ENCODE results near the gene MAPKAPK3. TPM values are rescaled to one million over a fixed set of nuclear protein-coding genes. Genes with fewer than 3 reads are reported as not detected.

Gene MAPKAPK3
- total RNA-seq: 10 to 100 TPM; 21.3 to 37.8 (median 26.9) TPM

DNA sequence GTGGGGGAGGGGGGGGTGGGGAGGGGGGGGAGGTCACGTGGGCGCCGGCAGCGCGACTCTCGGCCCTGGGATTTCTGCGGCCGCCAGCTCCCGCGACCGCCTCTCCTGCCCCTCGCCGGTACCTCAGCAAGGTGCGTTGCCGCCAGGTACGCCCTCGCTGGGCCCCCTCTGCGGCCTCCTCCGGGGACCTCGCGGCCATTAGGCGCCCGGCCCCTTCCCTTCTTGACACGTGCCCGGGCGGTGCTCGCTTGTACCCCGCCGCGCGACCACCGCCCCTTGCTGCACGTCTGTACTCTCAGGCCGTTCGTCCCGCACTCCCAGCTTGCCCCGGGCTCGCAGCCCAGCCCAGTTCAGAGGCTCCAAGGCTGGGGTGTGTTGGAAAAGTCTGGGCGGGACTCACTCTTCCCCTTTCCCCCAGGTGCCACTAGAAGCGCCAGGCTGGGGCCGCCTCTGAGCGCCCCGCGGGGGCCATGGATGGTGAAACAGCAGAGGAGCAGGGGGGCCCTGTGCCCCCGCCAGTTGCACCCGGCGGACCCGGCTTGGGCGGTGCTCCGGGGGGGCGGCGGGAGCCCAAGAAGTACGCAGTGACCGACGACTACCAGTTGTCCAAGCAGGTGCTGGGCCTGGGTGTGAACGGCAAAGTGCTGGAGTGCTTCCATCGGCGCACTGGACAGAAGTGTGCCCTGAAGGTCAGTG, at the start of gene MAPKAPK3:
Gene MAPKAPK3, plus strand, starts transcription at position 56 of the 696 bp plus-strand sequence. Its CDS starts 415 bp downstream, at position 471.
- WGBS, 2 donors (ENCODE audit: low coverage in 1 of 2): 0% methylated on average over 40 of the region's 58 CpGs; no CpG with 5 or more reads in 1 of the 2 donors
- no peaks in the 10 kb centered on the region for H3K27me3 ChIP-seq
- in situ Hi-C loops (cut with MboI; ENCODE audit: low pct_ligation_motif_present in 1 of 4, low pct_unique_long_range_greater_than_20kb in 1 of 4, low sequenced_read_pairs in 3 of 4) (loop anchor here in 2 of 4 donors (25.0 kb wide), 1 partner anchor 770 kb away; the partner anchor contains the start of genes MANF (in 2 of the 2) and RBM15B (in 2 of the 2)), intact Hi-C loops (cut with DNase I; ENCODE audit: low total_unique reads) (loop anchor here (5.0 kb wide), 1 partner anchor 760 kb away; no protein-coding TSS in a partner anchor)
- TF ChIP-seq POLR2A (IDR thresholded peaks at IDR 0.05) (peak; percentile 66), POLR2AphosphoS5 (IDR thresholded peaks at IDR 0.05) (peak in 2 of 3 donors; percentile 7 to 48), EP300 (IDR thresholded peaks at IDR 0.05; ENCODE audit: low read depth) (no peak)
- TF ChIP-seq, protein P1, sequence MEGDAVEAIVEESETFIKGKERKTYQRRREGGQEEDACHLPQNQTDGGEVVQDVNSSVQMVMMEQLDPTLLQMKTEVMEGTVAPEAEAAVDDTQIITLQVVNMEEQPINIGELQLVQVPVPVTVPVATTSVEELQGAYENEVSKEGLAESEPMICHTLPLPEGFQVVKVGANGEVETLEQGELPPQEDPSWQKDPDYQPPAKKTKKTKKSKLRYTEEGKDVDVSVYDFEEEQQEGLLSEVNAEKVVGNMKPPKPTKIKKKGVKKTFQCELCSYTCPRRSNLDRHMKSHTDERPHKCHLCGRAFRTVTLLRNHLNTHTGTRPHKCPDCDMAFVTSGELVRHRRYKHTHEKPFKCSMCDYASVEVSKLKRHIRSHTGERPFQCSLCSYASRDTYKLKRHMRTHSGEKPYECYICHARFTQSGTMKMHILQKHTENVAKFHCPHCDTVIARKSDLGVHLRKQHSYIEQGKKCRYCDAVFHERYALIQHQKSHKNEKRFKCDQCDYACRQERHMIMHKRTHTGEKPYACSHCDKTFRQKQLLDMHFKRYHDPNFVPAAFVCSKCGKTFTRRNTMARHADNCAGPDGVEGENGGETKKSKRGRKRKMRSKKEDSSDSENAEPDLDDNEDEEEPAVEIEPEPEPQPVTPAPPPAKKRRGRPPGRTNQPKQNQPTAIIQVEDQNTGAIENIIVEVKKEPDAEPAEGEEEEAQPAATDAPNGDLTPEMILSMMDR (IDR thresholded peaks at IDR 0.05): peak in 2 of 5 experiments; percentile 12 to 26
- DNase-seq: peak; percentile 66
- H3K27ac ChIP-seq: peak within 1 kb of the TSS; percentile 90 to 95 (median 93)
- H3K9me3 ChIP-seq: no peaks in the 10 kb centered on the region
- H3K4me3 ChIP-seq: peak within 1 kb of the TSS; percentile 74 to 96 (median 82)
- peaks cover 0 to 44% (median 29%) of the 10 kb centered on the region in 4 donors for H3K4me1 ChIP-seq
- no peaks in the 10 kb centered on the region for H3K36me3 ChIP-seq

DNA sequence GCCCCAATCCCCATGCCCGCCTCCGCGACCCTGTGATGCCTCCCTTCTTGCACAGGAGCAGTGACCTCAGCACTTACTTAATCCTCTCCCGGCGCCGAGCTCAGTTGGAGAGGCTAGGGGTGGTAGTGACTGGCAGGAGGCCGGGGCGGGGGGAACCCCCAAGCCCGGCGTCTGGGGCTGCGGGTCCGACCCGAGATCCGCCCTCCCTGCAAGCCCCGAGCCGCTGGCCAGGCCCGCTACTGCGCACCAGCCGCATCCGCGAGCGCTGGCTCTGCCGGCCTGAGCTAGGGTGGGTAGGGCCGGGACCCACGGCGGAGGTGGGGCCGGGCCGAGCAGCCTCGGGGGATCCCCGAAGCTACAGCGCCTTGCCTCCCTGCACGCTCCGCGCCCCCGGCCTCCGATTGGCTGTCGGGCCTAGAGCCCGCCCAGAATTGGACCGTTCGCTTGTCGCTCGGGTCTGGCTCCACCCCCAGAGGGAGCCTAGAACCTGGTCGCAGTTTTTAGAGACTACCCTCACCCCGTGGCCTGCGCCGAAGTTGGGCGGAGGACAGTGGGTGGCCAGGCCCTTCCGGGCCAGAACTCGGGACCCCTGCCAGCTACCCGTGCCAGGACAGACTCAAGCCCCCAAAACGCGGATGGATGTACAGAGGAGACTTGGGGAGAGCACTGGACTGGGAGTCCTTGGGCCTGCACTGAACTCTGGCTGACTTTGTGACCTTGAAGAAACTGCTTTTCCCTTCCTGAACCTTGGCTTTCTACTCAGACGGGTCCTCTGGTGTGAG, 49.4 kb upstream of the MAPKAPK3 start, which contains the start of gene C3orf18:
Gene C3orf18, minus strand, starts transcription at position 362 of the 782 bp plus-strand sequence. CDS start 2,048 bp downstream, outside the sequence.
- DNase-seq: peak; percentile 95
- in situ Hi-C loops (cut with MboI; ENCODE audit: low pct_ligation_motif_present in 1 of 4, low pct_unique_long_range_greater_than_20kb in 1 of 4, low sequenced_read_pairs in 3 of 4) (loop anchor here in 1 of 4 donors (25.0 kb wide), 1 partner anchor 205 kb away; the partner anchor contains the start of genes CYB561D2, NPRL2 and TMEM115), intact Hi-C loops (cut with DNase I; ENCODE audit: low total_unique reads) (no loop called here)
- Histone ChIP-seq H3K27me3 (no peaks in the 10 kb centered on the region), H3K4me1 (peaks cover 8 to 33% (median 26%) of the 10 kb centered on the region in 4 donors), H3K36me3 (no peaks in the 10 kb centered on the region), H3K4me3 (peak within 1 kb of the TSS; percentile 54 to 76 (median 64)), H3K27ac (peak within 1 kb of the TSS; percentile 89 to 98 (median 92)), H3K9me3 (no peaks in the 10 kb centered on the region)
- TF ChIP-seq POLR2A (IDR thresholded peaks at IDR 0.05) (peak; percentile 41), POLR2AphosphoS5 (IDR thresholded peaks at IDR 0.05) (peak in 2 of 3 donors; percentile 35 to 41)
- TF ChIP-seq, protein P1 (IDR thresholded peaks at IDR 0.05): no peak
- 3% methylated on average over 50 of the region's 53 CpGs; no CpG with 5 or more reads in 1 of the 2 donors for WGBS, 2 donors (ENCODE audit: low coverage in 1 of 2)

DNA sequence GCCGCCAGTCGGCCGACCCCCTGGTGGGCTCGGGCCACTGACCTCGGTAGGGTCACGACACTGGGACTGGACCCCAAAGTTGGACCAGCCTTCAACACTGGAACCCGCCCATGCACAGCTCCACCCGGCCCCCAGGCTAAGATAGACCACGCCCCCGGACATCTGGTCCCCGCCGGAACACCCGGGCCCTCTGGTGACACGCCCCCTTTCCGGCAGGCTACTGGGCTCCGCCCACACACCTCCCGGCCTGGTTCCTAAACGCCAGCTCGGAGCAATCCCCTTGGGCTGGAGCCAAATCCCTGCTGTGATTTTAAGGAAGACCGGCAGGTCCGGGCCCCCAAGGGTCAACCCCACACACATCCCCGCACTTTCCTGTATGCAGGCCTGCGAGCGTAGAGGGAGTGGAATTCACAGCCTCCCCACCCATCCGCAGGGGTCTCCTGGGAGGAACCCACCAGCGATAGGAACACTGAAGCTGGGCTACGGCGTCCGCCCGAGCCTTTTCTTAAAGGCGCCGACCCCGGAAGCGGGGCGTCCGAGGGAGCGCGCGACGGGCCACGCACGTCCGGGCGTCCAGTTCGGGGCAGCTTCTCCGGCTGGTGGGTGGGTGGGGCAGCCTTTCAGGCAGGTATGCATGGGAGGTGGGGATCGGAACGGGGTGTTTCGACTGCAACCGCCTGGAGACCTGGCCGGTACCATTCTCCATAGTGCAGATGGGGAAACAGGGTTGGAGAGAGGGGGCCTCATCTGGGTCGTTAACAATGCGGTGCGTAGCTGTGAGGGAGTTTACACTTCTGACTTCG, 47.8 kb upstream of the MAPKAPK3 start, which contains the start of gene HEMK1:
Gene HEMK1, plus strand, starts transcription at position 576 of the 803 bp plus-strand sequence. CDS start 1,583 bp downstream, outside the sequence.
- H3K4me1 ChIP-seq: peaks cover 8 to 33% (median 26%) of the 10 kb centered on the region in 4 donors
- TF ChIP-seq POLR2AphosphoS5 (IDR thresholded peaks at IDR 0.05) (peak; percentile 87 to 90 (median 88)), POLR2A (IDR thresholded peaks at IDR 0.05) (peak; percentile 86), EP300 (IDR thresholded peaks at IDR 0.05; ENCODE audit: low read depth) (no peak)
- TF ChIP-seq, protein P1 (IDR thresholded peaks at IDR 0.05): peak in 1 of 5 experiments; percentile 10
- intact Hi-C loops (cut with DNase I; ENCODE audit: low total_unique reads) (no loop called here), in situ Hi-C loops (cut with MboI; ENCODE audit: low pct_ligation_motif_present in 1 of 4, low pct_unique_long_range_greater_than_20kb in 1 of 4, low sequenced_read_pairs in 3 of 4) (loop anchor here in 1 of 4 donors (25.0 kb wide), 1 partner anchor 207 kb away; the partner anchor contains the start of genes CYB561D2, NPRL2 and TMEM115)
- H3K27ac ChIP-seq: peak within 1 kb of the TSS; percentile 89 to 98 (median 92)
- H3K9me3 ChIP-seq: no peaks in the 10 kb centered on the region
- no peaks in the 10 kb centered on the region for H3K36me3 ChIP-seq
- 0% methylated on average over 28 of the region's 55 CpGs; no CpG with 5 or more reads in 1 of the 2 donors for WGBS, 2 donors (ENCODE audit: low coverage in 1 of 2)
- H3K4me3 ChIP-seq: peak within 1 kb of the TSS; percentile 59 to 94 (median 73)
- H3K27me3 ChIP-seq: no peaks in the 10 kb centered on the region
- peak; percentile 99 for DNase-seq
